Measurements from ENCODE around the gene DPP10. TPM values are rescaled to one million over a fixed set of nuclear protein-coding genes. Genes with fewer than 3 reads are reported as not detected.

The DPP10 gene
- total RNA-seq, 3 donors from 2014 or later (not counting 1 experiment from before 2014, with no cell fraction given) = not detected

GRCh38 chr2:115635430-115635829, 1193.0 kb downstream of the DPP10 start:
- ATAC-seq (no peak), DNase-seq (no peak)
- no peak overlapping the region for H3K4me3 ChIP-seq (ENCODE audit: low read length)
- H3K4me1 ChIP-seq (ENCODE audit: control insufficient read depth, insufficient read depth, low read length) = no peaks in the 10 kb centered on the region
- TF ChIP-seq CTCF (IDR thresholded peaks at IDR 0.05) = no peak
- Mint-ChIP-seq H3K27ac (no peak overlapping the region), H3K27me3 (ENCODE audit: low read depth in 2 of 2) (no peaks in the 10 kb centered on the region), H3K9me3 (peaks cover 26 to 34% of the 10 kb centered on the region in 2 donors), H3K4me3 (no peak overlapping the region), H3K4me1 (no peaks in the 10 kb centered on the region), H3K36me3 (peaks cover 24% of the 10 kb centered on the region)
- no peaks in the 10 kb centered on the region for H3K36me3 ChIP-seq (ENCODE audit: control insufficient read depth, insufficient read depth, low read length)
- H3K9me3 ChIP-seq (ENCODE audit: control insufficient read depth, insufficient read depth, low read length) = peaks cover 16% of the 10 kb centered on the region
- intact Hi-C loops (cut with micrococcal nuclease) = no loop called here
- no peak overlapping the region for H3K27ac ChIP-seq (ENCODE audit: low read length)
- H3K27me3 ChIP-seq (ENCODE audit: control insufficient read depth, insufficient read depth, low read length) = no peaks in the 10 kb centered on the region
- WGBS (ENCODE audit: insufficient coverage) = 85% methylated on average over 2 of the region's 2 CpGs

GRCh38 chr2:115649731-115650130, 1207.3 kb downstream of the DPP10 start:
- DNase-seq (no peak), ATAC-seq (no peak)
- H3K36me3 ChIP-seq (ENCODE audit: control insufficient read depth, insufficient read depth, low read length) = no peaks in the 10 kb centered on the region
- H3K27ac Mint-ChIP-seq = no peak overlapping the region
- intact Hi-C loops (cut with micrococcal nuclease) = no loop called here
- no peaks in the 10 kb centered on the region for H3K9me3 ChIP-seq (ENCODE audit: control insufficient read depth, insufficient read depth, low read length)
- H3K27me3 ChIP-seq (ENCODE audit: control insufficient read depth, insufficient read depth, low read length) = no peaks in the 10 kb centered on the region
- no peak overlapping the region for H3K4me3 Mint-ChIP-seq
- H3K9me3 Mint-ChIP-seq = peaks cover 16 to 21% of the 10 kb centered on the region in 2 donors
- H3K36me3 Mint-ChIP-seq = peaks cover 6% of the 10 kb centered on the region
- H3K27ac ChIP-seq (ENCODE audit: low read length) = no peak overlapping the region
- H3K4me1 ChIP-seq (ENCODE audit: control insufficient read depth, insufficient read depth, low read length) = no peaks in the 10 kb centered on the region
- H3K4me1 Mint-ChIP-seq = no peaks in the 10 kb centered on the region
- no peaks in the 10 kb centered on the region for H3K27me3 Mint-ChIP-seq (ENCODE audit: low read depth in 2 of 2)
- no peak overlapping the region for H3K4me3 ChIP-seq (ENCODE audit: low read length)
- no peak for TF ChIP-seq CTCF (IDR thresholded peaks at IDR 0.05)

- WGBS (ENCODE audit: insufficient coverage) = no CpG with 5 or more reads among the region's 2 CpGs
- intact Hi-C loops (cut with micrococcal nuclease) = no loop called here
Measured at GRCh38 chr2:115650827-115651226, 1208.4 kb downstream of the DPP10 start.

More at GRCh38 chr2:115650827-115651226, 1208.4 kb downstream of the DPP10 start:
- Mint-ChIP-seq H3K9me3 (peaks cover 16 to 19% of the 10 kb centered on the region in 2 donors), H3K27ac (no peak overlapping the region), H3K27me3 (ENCODE audit: low read depth in 2 of 2) (no peaks in the 10 kb centered on the region), H3K36me3 (peaks cover 6% of the 10 kb centered on the region), H3K4me1 (no peaks in the 10 kb centered on the region), H3K4me3 (no peak overlapping the region)
- H3K9me3 ChIP-seq (ENCODE audit: control insufficient read depth, insufficient read depth, low read length) = no peaks in the 10 kb centered on the region
- no peak overlapping the region for H3K27ac ChIP-seq (ENCODE audit: low read length)
- TF ChIP-seq CTCF (IDR thresholded peaks at IDR 0.05) = no peak
- H3K27me3 ChIP-seq (ENCODE audit: control insufficient read depth, insufficient read depth, low read length) = no peaks in the 10 kb centered on the region
- H3K4me1 ChIP-seq (ENCODE audit: control insufficient read depth, insufficient read depth, low read length) = no peaks in the 10 kb centered on the region
- no peak overlapping the region for H3K4me3 ChIP-seq (ENCODE audit: low read length)
- H3K36me3 ChIP-seq (ENCODE audit: control insufficient read depth, insufficient read depth, low read length) = no peaks in the 10 kb centered on the region
- DNase-seq (no peak), ATAC-seq (no peak)
